ENCODE results near the gene ELFN2.

GRCh38 chr22:37344735-37345449 is 82.4 kb downstream of the ELFN2 start:
- TF ChIP-seq CTCF (IDR thresholded peaks at IDR 0.05), result no peak
- no peak for TF ChIP-seq POLR2A (IDR thresholded peaks at IDR 0.05)
- TF ChIP-seq POLR2AphosphoS5 (IDR thresholded peaks at IDR 0.05), result no peak

Measured in breast epithelium (tissue), 3 donors.